Left forelimb (tissue), 1 donor: ENCODE results near the gene ATIC.

ENCODE experiments used
- DNase-seq: peaks from one replicate; pipeline ENCODE4 v3.0.0-alpha.2; 2018; ENCODE audit warnings: low spot score

ATIC gene

GRCh38 chr2:215376103-215376780 is 64.4 kb downstream of the ATIC start:
- DNase-seq = no peak

DNA sequence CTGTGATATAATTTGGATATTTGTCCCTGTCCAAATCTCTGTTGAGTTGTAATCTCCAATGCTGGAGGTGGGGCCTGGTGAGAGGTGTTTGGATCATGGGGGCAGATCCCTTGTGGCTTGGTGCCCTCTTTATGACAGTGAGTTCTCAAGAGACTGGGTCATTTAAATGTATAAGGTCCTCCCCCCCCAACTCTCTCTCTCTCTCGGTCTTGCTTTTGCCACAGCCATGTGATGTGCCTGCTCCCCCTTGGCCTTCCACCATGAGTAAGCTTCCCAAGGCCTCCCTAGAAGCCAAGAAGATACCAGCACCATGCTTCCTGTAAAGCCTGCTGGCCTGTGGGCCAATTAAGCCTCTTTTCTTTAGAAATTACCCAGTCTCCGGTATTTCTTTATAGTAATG is 65.4 kb downstream of the ATIC start:
- no peak for DNase-seq

- DNase-seq = no peak
These were observed 66.2 kb downstream of the ATIC start for GRCh38 chr2:215378045-215378444.

GRCh38 chr2:215379039-215379438 is 67.2 kb downstream of the ATIC start:
- DNase-seq = no peak

DNA sequence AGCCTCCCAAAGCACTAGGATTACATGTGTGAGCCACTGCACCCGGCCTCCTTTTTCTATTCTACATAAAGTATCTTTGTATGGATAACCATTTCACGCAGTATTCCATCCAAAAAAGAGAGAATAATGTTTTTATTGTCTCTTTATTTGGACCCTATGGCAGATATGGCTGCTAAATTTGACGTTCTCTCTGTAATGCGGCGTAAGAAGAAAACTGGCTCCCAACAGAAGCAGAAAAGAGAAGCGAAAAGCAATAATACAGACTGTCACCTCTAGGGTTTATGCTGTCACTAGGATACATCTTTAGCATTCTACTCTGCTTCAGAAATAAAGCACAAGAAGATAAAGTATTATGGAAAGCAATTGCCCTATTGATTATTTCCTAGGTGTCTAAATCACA is 68.1 kb downstream of the ATIC start:
- DNase-seq = no peak

DNA sequence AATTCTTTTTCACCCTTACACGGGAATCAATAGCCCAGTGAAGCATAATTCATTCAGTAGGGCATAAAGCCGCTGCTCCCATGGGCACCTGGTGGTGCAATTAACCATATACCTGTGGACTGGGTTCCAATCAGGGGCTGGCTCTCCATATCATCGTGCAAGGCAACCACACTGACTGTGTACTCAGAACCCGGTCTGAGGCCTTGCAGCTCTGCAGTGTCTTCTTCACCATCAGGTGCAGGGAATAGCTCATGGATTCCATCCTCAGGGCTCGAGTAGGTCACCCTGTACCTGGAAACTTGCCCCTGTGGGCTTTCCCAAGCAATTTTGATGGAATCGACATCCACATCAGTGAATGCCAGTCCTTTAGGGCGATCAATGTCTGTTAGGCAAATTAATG is 68.8 kb downstream of the ATIC start:
- DNase-seq = no peak

- DNase-seq = no peak
These were observed 70.2 kb downstream of the ATIC start for GRCh38 chr2:215382011-215382410.

DNA sequence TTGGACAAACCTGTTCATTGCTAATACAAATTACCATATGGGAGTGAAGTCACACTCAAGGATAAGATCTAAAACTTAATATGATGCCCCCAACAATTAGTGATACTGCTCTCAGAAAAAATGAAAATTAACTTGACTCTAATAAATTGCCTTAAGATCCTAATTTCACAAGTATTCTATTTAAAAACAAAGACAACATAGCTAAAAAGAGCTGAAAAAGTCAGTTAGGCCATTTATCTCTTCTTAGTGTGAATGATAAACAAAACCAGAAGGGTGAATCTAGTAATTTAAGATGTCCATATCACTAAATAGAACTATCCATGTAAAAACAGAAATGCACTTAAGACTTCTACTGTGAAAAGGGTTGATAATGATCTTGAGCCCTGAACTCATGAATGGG is 70.6 kb downstream of the ATIC start:
- DNase-seq = no peak

- DNase-seq = no peak
These were observed 71.9 kb downstream of the ATIC start for GRCh38 chr2:215383652-215384279.

DNA sequence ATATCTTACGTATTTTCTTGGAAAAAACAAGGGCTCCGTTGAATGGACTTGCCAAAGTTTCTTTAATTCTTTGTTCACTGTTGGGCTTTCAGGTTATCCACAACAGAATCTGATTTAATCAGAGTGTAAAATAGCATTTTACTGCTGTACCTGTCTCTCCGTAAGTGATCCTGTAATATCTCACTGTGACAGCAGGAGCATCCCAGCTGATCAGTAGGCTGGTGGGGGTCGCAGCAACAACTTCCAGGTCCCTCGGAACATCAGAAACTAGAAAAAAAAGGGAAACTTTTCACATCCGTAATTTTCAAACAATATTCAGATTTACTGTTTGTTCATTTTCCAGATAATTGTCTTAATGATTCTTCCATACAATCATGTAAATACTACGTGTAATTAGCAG is 72.9 kb downstream of the ATIC start:
- no peak for DNase-seq

DNA sequence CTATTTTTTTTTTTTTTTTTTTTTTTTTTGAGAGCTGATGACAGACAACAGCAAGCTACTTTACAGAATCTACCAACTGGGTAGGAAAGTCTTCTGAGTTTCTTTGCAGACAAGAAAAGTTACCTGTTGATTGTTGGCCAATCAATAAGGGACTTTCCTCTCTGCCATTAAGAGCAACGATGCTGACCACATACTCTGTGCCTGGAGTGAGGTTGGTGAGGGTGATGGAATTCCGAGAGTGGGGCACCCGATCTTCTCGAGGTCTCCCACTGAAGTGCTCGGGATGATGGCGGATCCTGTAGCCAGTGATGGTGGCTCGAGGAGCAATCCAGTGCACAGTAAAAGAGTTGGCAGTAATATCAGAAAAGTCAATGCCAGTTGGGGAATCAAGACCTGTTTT is 74.7 kb downstream of the ATIC start:
- DNase-seq = no peak

DNA sequence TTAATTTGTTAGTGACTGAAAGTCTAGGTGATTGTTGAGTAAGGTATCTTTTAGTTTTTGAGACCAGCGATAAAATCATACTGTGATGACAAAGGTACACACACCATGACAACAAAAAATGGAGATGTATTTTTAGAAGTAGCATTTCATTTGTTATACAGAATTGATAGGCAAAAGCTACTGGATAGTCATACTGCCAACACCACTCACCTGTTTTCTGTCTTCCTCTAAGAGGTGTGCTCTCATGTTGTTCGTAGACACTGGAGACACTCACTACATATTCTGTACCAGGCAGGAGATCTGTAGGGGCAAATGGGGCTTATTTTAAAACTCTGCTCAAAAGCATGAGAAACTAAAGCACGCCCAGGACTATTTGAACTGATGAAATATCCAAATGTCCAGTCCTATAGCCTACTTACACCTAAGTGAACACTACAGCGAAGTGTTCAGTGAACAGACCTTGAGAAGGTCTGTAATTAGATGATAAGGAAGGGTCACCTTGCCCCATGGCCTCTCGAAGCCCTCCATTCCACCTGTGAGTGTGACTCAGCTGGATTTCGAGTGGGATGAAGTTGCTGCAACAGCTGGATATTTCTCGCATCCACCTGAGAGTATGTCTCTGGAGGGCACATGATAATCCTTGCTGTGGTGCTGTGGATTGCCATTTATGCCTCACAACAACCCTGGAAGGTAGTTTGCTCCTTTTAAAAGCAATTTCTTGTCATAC is 76.3 kb downstream of the ATIC start:
- DNase-seq = no peak

DNA sequence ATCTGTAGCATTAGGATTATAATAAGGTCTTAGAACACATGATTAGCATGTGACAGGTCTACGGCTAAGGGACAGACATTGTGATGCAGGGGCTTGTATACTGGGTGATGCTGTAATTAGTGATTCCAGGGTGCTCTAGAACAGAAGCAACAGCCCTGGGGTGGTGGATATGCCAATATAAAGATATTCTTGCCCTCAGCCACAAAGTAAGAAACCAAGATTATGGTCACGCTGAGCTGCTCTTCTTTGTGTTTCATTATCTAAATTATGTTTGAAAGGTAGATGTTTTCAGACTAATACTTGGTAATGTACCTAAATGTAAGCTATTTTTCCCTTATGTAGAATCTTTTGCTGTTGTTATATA is 78.7 kb downstream of the ATIC start:
- DNase-seq = no peak

DNA sequence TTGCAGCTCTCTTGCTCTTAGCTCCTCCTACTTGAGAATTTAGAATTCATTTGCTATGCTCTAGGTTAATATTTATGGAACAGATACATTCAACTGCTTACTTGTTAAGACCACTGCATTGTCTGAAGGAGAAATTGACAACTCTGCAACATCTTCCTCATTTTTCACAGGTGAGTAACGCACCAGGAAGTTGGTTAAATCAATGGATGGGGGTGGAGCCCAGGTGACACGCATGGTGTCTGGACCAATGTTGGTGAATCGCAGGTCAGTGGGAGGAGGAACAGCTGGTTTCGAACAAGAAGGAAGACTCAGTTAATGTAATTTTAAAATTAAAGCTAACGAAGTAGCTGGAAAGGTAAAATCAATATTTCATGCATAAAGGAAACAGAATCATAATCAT is 79.7 kb downstream of the ATIC start:
- DNase-seq = no peak

DNA sequence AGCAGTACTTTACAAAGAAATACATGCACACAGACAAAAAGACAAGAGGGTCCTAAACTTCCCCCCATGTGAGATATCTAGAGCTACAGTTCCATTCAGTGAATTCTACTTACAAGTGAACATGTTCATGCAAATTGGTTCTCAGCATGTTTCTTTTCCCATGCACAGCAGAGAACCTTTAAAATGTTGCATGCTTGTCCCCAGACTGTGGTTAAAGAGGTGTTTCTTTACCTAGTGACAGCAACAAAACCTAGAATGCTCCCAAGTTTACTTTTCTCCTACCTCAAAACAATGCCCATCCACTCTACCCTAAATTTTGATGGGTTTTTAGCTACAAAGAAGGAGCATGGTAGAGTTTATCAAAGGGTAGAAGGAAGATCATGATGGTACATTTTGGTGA is 80.3 kb downstream of the ATIC start:
- DNase-seq = no peak

DNA sequence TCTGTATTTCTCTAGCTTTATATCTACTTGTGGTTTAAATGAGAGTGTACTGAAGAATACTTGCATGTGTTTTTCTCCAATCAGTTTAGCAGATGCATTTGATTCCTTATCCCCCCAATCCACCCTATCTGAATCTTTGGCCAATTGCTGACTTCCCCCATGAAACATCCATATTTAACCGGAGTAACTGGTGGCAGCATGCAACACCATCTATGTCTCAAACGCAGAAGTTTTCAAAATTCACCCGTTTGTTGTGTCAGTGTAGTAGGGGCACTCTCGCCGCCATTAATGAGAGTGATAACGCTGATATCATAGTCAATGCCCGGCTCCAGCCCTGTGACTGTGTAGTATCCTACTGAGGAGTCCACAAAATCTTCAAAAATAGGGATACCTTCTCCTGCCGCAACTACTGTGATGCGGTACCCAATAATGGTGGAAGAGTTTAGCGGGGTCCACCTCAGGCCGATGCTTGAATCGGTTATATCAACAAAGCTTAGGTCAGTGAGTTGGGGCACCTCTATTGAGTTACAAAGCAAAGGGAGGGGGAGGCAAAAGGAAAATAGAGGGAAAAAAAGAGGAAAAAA is 80.9 kb downstream of the ATIC start:
- DNase-seq = no peak

DNA sequence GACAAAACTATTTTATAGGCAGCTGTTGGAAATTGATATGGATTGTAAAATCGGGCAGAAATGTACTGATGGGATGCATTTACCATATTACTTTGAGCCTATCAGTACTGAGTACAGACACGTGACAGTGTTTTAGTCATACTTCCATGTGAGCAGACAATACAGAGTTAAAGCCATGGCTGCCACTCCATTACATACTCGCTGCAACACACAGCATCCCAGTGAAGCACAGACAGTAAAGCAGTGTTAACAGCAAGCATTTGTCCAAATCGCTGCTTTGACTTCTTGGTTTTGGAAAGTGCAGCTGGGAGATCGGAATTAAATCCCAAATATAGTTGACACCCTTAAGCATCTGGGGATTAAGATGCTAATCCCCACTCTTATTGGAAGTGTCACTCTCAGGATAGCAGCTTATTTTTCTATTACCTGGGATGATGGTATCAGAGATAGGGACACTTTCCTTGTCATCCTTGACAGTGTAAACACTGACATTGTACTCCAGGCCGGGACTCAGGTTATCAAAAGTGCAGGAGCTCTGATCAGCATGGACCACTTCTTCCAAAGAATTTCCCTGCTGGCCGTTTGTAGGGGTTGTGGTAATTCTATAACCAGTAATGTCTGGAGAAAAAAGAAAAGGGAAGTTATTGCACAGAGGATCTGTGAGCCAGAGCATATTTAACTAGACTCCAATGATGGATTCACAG is 82.4 kb downstream of the ATIC start:
- no peak for DNase-seq

DNA sequence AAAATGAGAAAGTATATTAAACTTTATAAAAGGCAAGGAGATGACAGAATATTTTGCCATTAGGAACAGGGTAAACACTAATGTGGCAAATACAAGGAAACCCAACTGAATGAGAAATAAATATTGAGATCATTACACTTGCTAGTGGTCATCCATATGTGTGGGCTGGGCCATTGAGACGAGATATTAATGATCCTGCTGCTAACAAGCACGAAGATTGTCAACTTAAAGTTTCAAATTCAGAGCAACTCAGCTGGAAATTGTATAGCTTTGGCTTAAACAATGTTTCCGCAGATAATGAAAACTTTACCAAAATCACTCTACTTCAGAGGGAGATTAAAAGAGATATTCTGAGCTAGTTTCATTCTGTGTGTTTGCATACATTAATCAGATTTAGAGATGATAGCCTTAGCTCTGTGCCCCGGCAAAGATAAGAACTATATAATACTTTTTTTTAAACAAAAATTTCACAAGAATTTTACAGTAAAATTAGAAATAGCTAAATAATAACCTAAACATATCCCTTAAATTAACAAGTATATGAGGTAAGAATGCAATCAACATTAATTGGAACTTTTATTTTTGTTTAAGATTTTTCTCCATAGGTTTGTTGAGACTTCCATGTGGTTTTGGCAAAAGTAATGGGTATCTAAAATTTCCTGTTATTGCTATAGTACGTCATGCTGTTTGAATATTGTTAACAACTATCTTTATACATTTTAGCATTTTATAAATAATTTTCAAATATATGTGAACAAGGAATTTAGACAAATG is 84.0 kb downstream of the ATIC start:
- no peak for DNase-seq

DNA sequence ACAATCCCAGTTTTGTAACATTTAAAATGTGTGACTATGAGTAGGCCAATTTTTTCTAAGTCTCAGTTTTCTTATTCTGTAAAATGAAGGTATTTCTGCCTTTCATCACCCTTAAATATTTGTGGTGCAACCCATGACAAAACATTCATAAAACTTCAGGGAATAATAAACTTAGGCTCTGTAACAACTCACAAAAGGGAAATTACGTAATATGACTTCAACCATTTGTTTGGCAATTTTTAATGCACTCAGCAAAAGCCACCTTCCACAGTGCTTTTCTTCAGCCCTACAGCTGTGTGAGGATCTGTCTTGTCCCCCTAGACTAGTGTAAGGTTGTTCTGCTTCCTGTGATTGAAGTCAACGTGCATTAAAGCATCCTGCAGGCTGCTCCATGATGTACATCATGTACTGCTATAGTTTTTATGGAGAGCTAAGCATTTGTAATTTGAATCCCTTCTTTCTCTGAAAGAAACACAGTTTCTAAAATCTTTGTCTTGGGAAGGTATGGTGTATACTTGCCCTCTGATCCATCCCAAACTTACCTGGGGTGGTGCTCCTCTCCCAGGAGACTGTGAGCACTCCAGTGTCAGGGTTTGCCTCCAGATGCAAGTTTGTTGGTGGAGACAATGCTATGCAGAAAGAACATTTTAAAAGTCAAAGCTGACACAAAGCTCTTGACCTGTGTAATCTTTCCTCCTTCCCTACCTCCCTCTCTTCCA is 84.9 kb downstream of the ATIC start:
- no peak for DNase-seq

- DNase-seq = no peak
These were observed 85.9 kb downstream of the ATIC start for GRCh38 chr2:215397632-215398341.
